H1 (cell line): ENCODE results near the gene PDE4D. TPM values are rescaled to one million over a fixed set of nuclear protein-coding genes. Genes with fewer than 3 reads are reported as not detected.

ENCODE experiments used
- CTCF ChIA-PET: fragments of 300-600 bp; sonication (Branson Sonifier 250); formaldehyde crosslinking; loops from one replicate; lab custom pipeline; 2021; ENCODE audit not compliant: partially characterized antibody; lab: Charles Lee
- POLR2A ChIA-PET: fragments of 300-600 bp; sonication (Branson Sonifier 250); formaldehyde crosslinking; loops from one replicate; lab custom pipeline; 2021; ENCODE audit warnings: inconsistent platforms; ENCODE audit not compliant: partially characterized antibody; lab: Charles Lee
- DNase-seq, 2 experiments: peaks; one replicate each; pipeline versions ENCODE4 v3.0.0 to v3.0.0-alpha.2; 2010 to 2022; ENCODE audit warnings: low spot score in 2 of 2, low read depth in 1 of 2, mixed read lengths in 1 of 2
- FAIRE-seq: peaks from 2 replicates; lab custom pipeline; 2011; peaks lifted over from hg19 to GRCh38; lab: Jason Lieb, UNC
- H2AFZ ChIP-seq: 2 replicates; pipeline ENCODE4 v1.8.1; 2012; ENCODE audit warnings: low read length, inconsistent platforms
- H2AK5ac ChIP-seq: 2 replicates; pipeline ENCODE4 v1.6.1; 2013; ENCODE audit warnings: low read depth, low read length
- H2BK120ac ChIP-seq: replicated peaks from 2 replicates; pipeline ENCODE3; 2013; ENCODE audit warnings: low read depth, low read length, inconsistent platforms
- H2BK12ac ChIP-seq: 2 replicates; pipeline ENCODE4 v1.6.1; 2013; ENCODE audit warnings: low read depth, low read length
- H2BK15ac ChIP-seq: 2 replicates; pipeline ENCODE4 v1.6.1; 2013; ENCODE audit warnings: low read length
- H2BK20ac ChIP-seq: 2 replicates; pipeline ENCODE4 v1.6.1; 2013; ENCODE audit warnings: low read length
- H2BK5ac ChIP-seq: 2 replicates; pipeline ENCODE4 v1.6.1; 2013; ENCODE audit warnings: low read depth, low read length
- H3K14ac ChIP-seq: 2 replicates; pipeline ENCODE4 v1.6.1; 2013; ENCODE audit warnings: inconsistent platforms; ENCODE audit not compliant: insufficient read length
- H3K18ac ChIP-seq: 2 replicates; pipeline ENCODE4 v1.6.1; 2013; ENCODE audit warnings: low read length; ENCODE audit errors: extremely low read depth
- H3K23ac ChIP-seq: 2 replicates; pipeline ENCODE4 v1.6.1; 2013; ENCODE audit warnings: inconsistent platforms; ENCODE audit not compliant: insufficient read length
- H3K23me2 ChIP-seq: 2 replicates; pipeline ENCODE4 v1.6.1; 2013; ENCODE audit warnings: low read depth, low read length
- H3K27ac ChIP-seq: 2 replicates; pipeline ENCODE4 v1.6.1; 2011; ENCODE audit warnings: low read depth, low read length, inconsistent platforms
- H3K27me3 ChIP-seq, 4 experiments: replicated peaks in 1 of 4; 1 replicate in 1 of 4; 2 replicates in 3 of 4; pipeline versions ENCODE4 v1.6.1 to v1.8.1; 2011 to 2013; ENCODE audit warnings: low read length in 3 of 4, mild to moderate bottlenecking in 3 of 4, inconsistent platforms in 2 of 4, mixed read lengths in 2 of 4, moderate library complexity in 1 of 4; ENCODE audit not compliant: control insufficient read depth in 3 of 4, insufficient read depth in 3 of 4; ENCODE audit errors: extremely low read depth in 1 of 4
- H3K36me3 ChIP-seq, 4 experiments: 2 replicates each; pipeline versions ENCODE4 v1.6.1 to v1.8.1; 2011 to 2013; ENCODE audit warnings: mild to moderate bottlenecking in 4 of 4, low read length in 3 of 4, moderate library complexity in 2 of 4, control low read depth in 1 of 4, inconsistent platforms in 1 of 4; ENCODE audit not compliant: insufficient read depth in 4 of 4, control insufficient read depth in 2 of 4
- H3K4ac ChIP-seq: replicated peaks from 2 replicates; pipeline ENCODE3; 2013; ENCODE audit warnings: low read length, low read depth, mixed read lengths, inconsistent platforms; ENCODE audit not compliant: insufficient read length
- H3K4me1 ChIP-seq, 4 experiments: replicated peaks in 1 of 4; 1 replicate in 1 of 4; 2 replicates in 3 of 4; pipeline versions ENCODE4 v1.6.1 to v1.8.1; 2011 to 2013; ENCODE audit warnings: low read length in 3 of 4, inconsistent platforms in 2 of 4, mixed read lengths in 1 of 4; ENCODE audit not compliant: insufficient read depth in 4 of 4, control insufficient read depth in 3 of 4
- H3K4me2 ChIP-seq, 2 experiments: 2 replicates each; pipeline versions ENCODE4 v1.6.1 to v1.8.1; 2011 to 2013; ENCODE audit warnings: low read depth in 2 of 2, low read length in 2 of 2, control low read depth in 1 of 2, inconsistent platforms in 1 of 2, mild to moderate bottlenecking in 1 of 2; ENCODE audit not compliant: insufficient read depth in 1 of 2
- H3K4me3 ChIP-seq, 4 experiments: fragments of 200-600, 300-600 bp in 1 of 4; sonication (generic), shearing (Covaris generic), sonication (Bioruptor Twin) in 1 of 4; 2 replicates each; pipeline versions ENCODE4 v1.5.1 to v1.8.1; 2011 to 2016; ENCODE audit warnings: low read length in 4 of 4, low read depth in 3 of 4, control low read depth in 2 of 4, inconsistent platforms in 2 of 4, mild to moderate bottlenecking in 2 of 4, mixed read lengths in 1 of 4, moderate library complexity in 1 of 4; ENCODE audit not compliant: insufficient read depth in 2 of 4; ENCODE audit errors: extremely low read depth in 1 of 4
- H3K56ac ChIP-seq: replicated peaks from 2 replicates; pipeline ENCODE3; 2013; ENCODE audit warnings: low read depth, mild to moderate bottlenecking, mixed read lengths, low read length, inconsistent platforms; ENCODE audit not compliant: insufficient read length
- H3K79me1 ChIP-seq: 2 replicates; pipeline ENCODE4 v1.6.1; 2013; ENCODE audit warnings: low read depth, low read length, control low read depth
- H3K79me2 ChIP-seq, 2 experiments: 2 replicates each; pipeline versions ENCODE4 v1.6.1 to v1.8.1; 2012 to 2013; ENCODE audit warnings: low read length in 2 of 2, mild to moderate bottlenecking in 2 of 2, inconsistent platforms in 1 of 2; ENCODE audit not compliant: insufficient read depth in 2 of 2, control insufficient read depth in 1 of 2
- H3K9ac ChIP-seq, 4 experiments: replicated peaks in 1 of 4; 1 replicate in 1 of 4; 2 replicates in 3 of 4; pipeline versions ENCODE4 v1.6.1 to v1.8.1; 2011 to 2013; ENCODE audit warnings: low read depth in 3 of 4, low read length in 3 of 4, control low read depth in 2 of 4, mild to moderate bottlenecking in 2 of 4, moderate library complexity in 2 of 4, inconsistent platforms in 1 of 4; ENCODE audit errors: extremely low read depth in 1 of 4
- H3K9me3 ChIP-seq, 2 experiments: 2 replicates each; pipeline versions ENCODE4 v1.6.1 to v1.8.1; 2012 to 2013; ENCODE audit warnings: mild to moderate bottlenecking in 2 of 2, moderate library complexity in 2 of 2, control low read depth in 1 of 2, inconsistent platforms in 1 of 2, low read depth in 1 of 2, low read length in 1 of 2, mixed read lengths in 1 of 2; ENCODE audit not compliant: insufficient read depth in 2 of 2
- H4K20me1 ChIP-seq, 2 experiments: replicated peaks in 1 of 2; 2 replicates each; pipeline versions ENCODE3 to v1.8.1; 2011 to 2013; ENCODE audit warnings: inconsistent platforms in 2 of 2, low read length in 2 of 2, mild to moderate bottlenecking in 1 of 2; ENCODE audit not compliant: insufficient read depth in 2 of 2, control insufficient read depth in 1 of 2
- H4K5ac ChIP-seq: 2 replicates; pipeline ENCODE4 v1.6.1; 2013; ENCODE audit warnings: low read length, low read depth, mixed read lengths, inconsistent platforms; ENCODE audit not compliant: insufficient read length
- H4K8ac ChIP-seq: 2 replicates; pipeline ENCODE4 v1.8.0; 2013; ENCODE audit warnings: mild to moderate bottlenecking, moderate library complexity, low read length, inconsistent platforms; ENCODE audit not compliant: insufficient read depth; ENCODE audit errors: extremely low read depth
- H4K91ac ChIP-seq: replicated peaks from 2 replicates; pipeline ENCODE3; 2013; ENCODE audit warnings: low read length, mixed read lengths, inconsistent platforms; ENCODE audit not compliant: insufficient read length
- ASH2L ChIP-seq: fragments of 200-600, 300-600 bp; sonication (generic); IDR thresholded peaks from one replicate; pipeline ENCODE4 v1.7.1; 2017; ENCODE audit warnings: low read length
- BRCA1 ChIP-seq: IDR thresholded peaks from 2 replicates; pipeline ENCODE4 v1.6.1; 2012; ENCODE audit warnings: low read depth, low read length, improper control_type of control experiment
- CBX8 ChIP-seq: fragments of 300-800, 300-1000 bp; sonication (generic); IDR thresholded peaks from 2 replicates; pipeline ENCODE4 v1.7.1; 2016; ENCODE audit warnings: low read depth, low read length, borderline replicate concordance
- CHD2 ChIP-seq: IDR thresholded peaks from 2 replicates; pipeline ENCODE4 v1.6.1; 2012; ENCODE audit warnings: low read length, improper control_type of control experiment
- EGR1 ChIP-seq: IDR thresholded peaks from 2 replicates; pipeline ENCODE4 v1.6.1; 2011; ENCODE audit warnings: low read depth, low read length, borderline replicate concordance
- EP300 ChIP-seq, 2 experiments: IDR thresholded peaks; 1 replicate in 1 of 2; 2 replicates in 1 of 2; pipeline ENCODE4 v1.6.1; 2011 to 2012; ENCODE audit warnings: low read depth in 2 of 2, low read length in 2 of 2, mild to moderate bottlenecking in 2 of 2, borderline replicate concordance in 1 of 2, inconsistent platforms in 1 of 2, moderate library complexity in 1 of 2
- GTF2F1 ChIP-seq: IDR thresholded peaks from 2 replicates; pipeline ENCODE4 v1.6.1; 2012; ENCODE audit warnings: low read depth, low read length, improper control_type of control experiment, borderline replicate concordance
- HDAC2 ChIP-seq, 2 experiments: fragments of 300-600 bp in 1 of 2; sonication (generic) in 1 of 2; IDR thresholded peaks; 2 replicates each; pipeline ENCODE4 v1.6.1; 2011 to 2012; ENCODE audit warnings: low read depth in 2 of 2, low read length in 2 of 2, mild to moderate bottlenecking in 2 of 2, moderate library complexity in 2 of 2, borderline replicate concordance in 1 of 2, inconsistent platforms in 1 of 2
- MAFK ChIP-seq: IDR thresholded peaks from 2 replicates; pipeline ENCODE4 v1.6.1; 2012; ENCODE audit warnings: low read depth, mild to moderate bottlenecking, improper control_type of control experiment, low read length
- MAX ChIP-seq: IDR thresholded peaks from 2 replicates; pipeline ENCODE4 v1.6.1; 2012; ENCODE audit warnings: inconsistent platforms
- NANOG ChIP-seq: IDR thresholded peaks from 2 replicates; pipeline ENCODE4 v1.6.1; 2011; ENCODE audit warnings: low read length, low read depth, mild to moderate bottlenecking, inconsistent platforms; ENCODE audit not compliant: insufficient read depth, poor library complexity, severe bottlenecking
- POLR2A ChIP-seq, 2 experiments: IDR thresholded peaks; 1 replicate in 1 of 2; 2 replicates in 1 of 2; pipeline ENCODE4 v1.6.1; 2011; ENCODE audit warnings: low read depth in 2 of 2, low read length in 2 of 2, mild to moderate bottlenecking in 2 of 2; ENCODE audit errors: control extremely low read depth in 1 of 2
- POLR2AphosphoS5 ChIP-seq: IDR thresholded peaks from 2 replicates; pipeline ENCODE4 v1.6.1; 2011; ENCODE audit warnings: low read depth, low read length
- POU5F1 ChIP-seq: IDR thresholded peaks from 2 replicates; pipeline ENCODE4 v1.6.1; 2011; ENCODE audit warnings: low read depth, mild to moderate bottlenecking, low read length, moderate library complexity
- SRF ChIP-seq: IDR thresholded peaks from 2 replicates; pipeline ENCODE4 v1.6.1; 2011; ENCODE audit warnings: mild to moderate bottlenecking, low read depth, low read length, moderate library complexity
- TEAD4 ChIP-seq: IDR thresholded peaks from 2 replicates; pipeline ENCODE4 v1.6.1; 2012; ENCODE audit warnings: low read depth, low read length, inconsistent platforms, mixed read lengths
- polyA plus RNA-seq, 7 experiments: library from polyadenylated mRNA; depleted of rRNA in 3 of 7; stranded (reverse) in 5 of 7; unstranded in 2 of 7; fragments of >200 nt in 5 of 7; fragments of 200-250 nt in 2 of 7; gene quantifications; 1 replicate in 5 of 7; 2 replicates in 1 of 7; 4 replicates in 1 of 7; pipeline versions ENCODE4 v1.2.1 to v1.2.3, GENCODE V29; 2011 to 2013; ENCODE audit warnings: missing spikeins in 2 of 7, mixed read lengths in 2 of 7
- total RNA-seq: library from RNA; stranded (reverse); fragmentation: NEBNext Ultra II Directional; extraction: Animal tissue kit (Norgen Biotek cat#: 25700); gene quantifications from 2 replicates; pipeline ENCODE4 v1.2.1, GENCODE V29; 2021

Gene PDE4D
- total and polyA plus RNA-seq, 2 of the 8 experiments (the other 6 are each of a cell fraction or from before 2014, with no cell fraction given): 2.3 to 3.7 TPM

GRCh38 chr5:59767211-59767605, 126.3 kb downstream of the PDE4D start:
- H2BK20ac ChIP-seq: no peak overlapping the region
- no peak for FAIRE-seq
- H4K5ac ChIP-seq: no peak overlapping the region
- H3K79me1 ChIP-seq: no peaks in the 10 kb centered on the region
- H3K9ac ChIP-seq: no peak overlapping the region
- peak overlapping the region in 1 of 4 experiments; percentile 62; a peak in 1 of 8 replicates for H3K4me3 ChIP-seq
- H3K18ac ChIP-seq: no peak overlapping the region
- H4K20me1 ChIP-seq: no peaks in the 10 kb centered on the region
- H4K91ac ChIP-seq: no peak overlapping the region
- no peak overlapping the region for H3K27ac ChIP-seq
- H2BK12ac ChIP-seq: no peak overlapping the region
- H3K36me3 ChIP-seq: no peaks in the 10 kb centered on the region
- no peak overlapping the region for H2AFZ ChIP-seq
- H3K4me2 ChIP-seq: peak overlapping the region in 1 of 2 experiments; percentile 91; a peak in 1 of 4 replicates
- ChIA-PET CTCF (interaction anchor here (0.6 kb wide), 1 partner anchor 501 kb away, joined by 3 read pairs; no protein-coding TSS in a partner anchor), POLR2A (interaction anchor here (1.1 kb wide), 1 partner anchor 20 kb away, joined by 3 read pairs; no protein-coding TSS in a partner anchor)
- no peaks in the 10 kb centered on the region for H3K79me2 ChIP-seq
- no peak overlapping the region for H4K8ac ChIP-seq
- H3K23me2 ChIP-seq: peaks cover 8% of the 10 kb centered on the region
- H3K9me3 ChIP-seq: no peaks in the 10 kb centered on the region
- H2BK5ac ChIP-seq: no peak overlapping the region
- H3K56ac ChIP-seq: no peak overlapping the region
- no peak overlapping the region for H2BK120ac ChIP-seq
- H3K4ac ChIP-seq: no peak overlapping the region
- H2BK15ac ChIP-seq: no peak overlapping the region
- no peak overlapping the region for H2AK5ac ChIP-seq
- DNase-seq: no peak
- H3K23ac ChIP-seq: no peak overlapping the region
- peaks cover 0 to 4% (median 0%) of the 10 kb centered on the region in 4 experiments; a peak in 2 of 7 replicates for H3K4me1 ChIP-seq
- peaks cover 4 to 16% (median 13%) of the 10 kb centered on the region in 4 experiments; a peak in 6 of 7 replicates for H3K27me3 ChIP-seq
- no peak overlapping the region for H3K14ac ChIP-seq
- TF ChIP-seq GTF2F1 (no peak), SRF (no peak), POU5F1 (no peak), EGR1 (no peak), EP300 (IDR thresholded peaks at IDR 0.05; ENCODE audit: borderline replicate concordance in 1 of 2, low read depth in 2 of 2, low read length in 2 of 2) (no peak), TEAD4 (no peak), CHD2 (no peak), MAFK (no peak), POLR2AphosphoS5 (no peak), MAX (no peak), NANOG (no peak), POLR2A (IDR thresholded peaks at IDR 0.05; ENCODE audit: control extremely low read depth in 1 of 2, low read depth in 2 of 2, low read length in 2 of 2) (no peak), BRCA1 (no peak), CBX8 (no peak), HDAC2 (IDR thresholded peaks at IDR 0.05; ENCODE audit: borderline replicate concordance in 1 of 2, low read depth in 2 of 2, low read length in 2 of 2) (no peak), ASH2L (no peak)
